MM.1S (cell line): ENCODE measurements around the gene EXOC8.

Experiments
- CTCF ChIP-seq: fragments of 300-600 bp; sonication (generic); IDR thresholded peaks from 2 replicates; pipeline ENCODE4 v1.5.1; 2016; ENCODE audit warnings: antibody characterized with exemption, low read length, mixed read lengths
- EZH2 ChIP-seq: fragments of 300-600 bp; sonication (generic); optimal IDR thresholded peaks from 2 replicates; pipeline ENCODE3; 2017; ENCODE audit warnings: low read depth, mild to moderate bottlenecking, antibody characterized with exemption, low read length, mixed read lengths
- EZH2phosphoT487 ChIP-seq: fragments of 300-600 bp; sonication (generic); IDR thresholded peaks from 2 replicates; pipeline ENCODE4 v1.6.1; 2018; ENCODE audit warnings: antibody characterized with exemption, low read length

GRCh38 chr1:231347961-231348360, 10.3 kb upstream of the EXOC8 start:
- TF ChIP-seq CTCF, result no peak
- no peak for TF ChIP-seq EZH2
- TF ChIP-seq EZH2phosphoT487, result no peak
